Pons (tissue), 1 donor: ENCODE data around the gene TCAP.

Experiments used
- DNase-seq: peaks from one replicate; pipeline ENCODE4 v3.0.0-alpha.2; 2016; ENCODE audit warnings: low spot score

TCAP gene

DNA sequence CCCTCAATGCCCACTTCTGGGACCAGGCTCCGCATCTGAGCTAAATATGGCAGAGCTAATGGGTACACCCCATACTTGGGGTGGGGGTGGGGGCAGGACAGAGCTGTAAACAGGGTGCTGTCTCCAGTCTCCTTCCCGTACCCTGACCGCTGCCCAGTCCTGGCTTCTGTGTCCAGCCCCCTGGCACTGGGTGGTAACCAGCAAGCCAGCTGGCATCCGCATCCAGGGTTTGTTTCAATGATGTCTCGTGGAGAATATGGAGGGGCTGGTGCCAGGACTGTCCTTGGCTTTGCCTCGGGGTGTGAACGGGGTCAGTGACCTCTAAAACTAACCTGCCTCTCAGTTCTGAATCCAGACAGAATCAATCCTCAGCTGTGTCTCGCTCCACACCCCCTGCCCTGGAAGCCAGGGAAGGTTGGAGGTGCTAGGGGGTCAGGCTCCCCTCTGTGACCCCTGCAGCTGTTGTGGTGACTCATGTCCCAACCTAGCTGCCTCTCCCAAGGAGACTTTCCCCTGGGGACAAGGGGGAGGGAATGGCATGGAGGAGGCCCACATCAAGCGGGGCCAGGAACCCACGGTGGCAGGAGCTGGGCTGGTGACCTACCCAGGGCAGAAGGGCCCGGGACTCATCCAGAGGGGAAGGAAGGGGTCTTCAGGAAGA, 1.6 kb downstream of the TCAP start:
- DNase-seq: peak; percentile 49

DNA sequence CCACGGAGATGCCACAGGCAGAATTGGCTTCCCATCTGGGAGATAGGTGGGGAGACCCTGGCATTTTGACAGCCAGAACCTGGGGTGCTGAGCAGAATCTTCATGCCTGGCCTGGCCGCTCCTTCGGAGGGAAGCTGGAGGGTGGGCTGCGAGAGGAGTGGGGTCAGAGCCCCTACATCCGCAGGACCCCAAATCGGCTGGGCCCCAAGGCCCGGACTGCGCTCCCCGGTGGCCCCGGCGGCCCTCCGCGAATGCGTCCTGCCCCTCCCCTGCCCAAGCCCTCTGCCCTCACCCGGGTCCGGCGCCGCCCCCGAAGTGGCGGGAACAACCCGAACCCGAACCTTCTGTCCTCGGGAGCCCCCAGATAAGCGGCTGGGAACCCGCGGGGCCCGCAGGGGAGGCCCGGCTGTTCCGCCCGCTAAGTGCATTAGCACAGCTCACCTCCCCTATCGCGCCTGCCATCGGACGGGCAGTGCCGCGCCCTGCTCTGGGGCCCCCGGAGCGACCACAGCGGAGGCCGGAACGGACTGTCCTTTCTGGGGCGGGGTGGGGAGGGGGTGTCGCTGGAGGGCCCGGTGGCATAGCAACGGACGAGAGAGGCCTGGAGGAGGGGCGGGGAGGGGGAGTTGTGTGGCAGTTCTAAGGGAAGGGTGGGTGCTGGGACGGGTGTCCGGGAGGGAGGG, 2.3 kb downstream of the TCAP start:
- DNase-seq: no peak

DNA sequence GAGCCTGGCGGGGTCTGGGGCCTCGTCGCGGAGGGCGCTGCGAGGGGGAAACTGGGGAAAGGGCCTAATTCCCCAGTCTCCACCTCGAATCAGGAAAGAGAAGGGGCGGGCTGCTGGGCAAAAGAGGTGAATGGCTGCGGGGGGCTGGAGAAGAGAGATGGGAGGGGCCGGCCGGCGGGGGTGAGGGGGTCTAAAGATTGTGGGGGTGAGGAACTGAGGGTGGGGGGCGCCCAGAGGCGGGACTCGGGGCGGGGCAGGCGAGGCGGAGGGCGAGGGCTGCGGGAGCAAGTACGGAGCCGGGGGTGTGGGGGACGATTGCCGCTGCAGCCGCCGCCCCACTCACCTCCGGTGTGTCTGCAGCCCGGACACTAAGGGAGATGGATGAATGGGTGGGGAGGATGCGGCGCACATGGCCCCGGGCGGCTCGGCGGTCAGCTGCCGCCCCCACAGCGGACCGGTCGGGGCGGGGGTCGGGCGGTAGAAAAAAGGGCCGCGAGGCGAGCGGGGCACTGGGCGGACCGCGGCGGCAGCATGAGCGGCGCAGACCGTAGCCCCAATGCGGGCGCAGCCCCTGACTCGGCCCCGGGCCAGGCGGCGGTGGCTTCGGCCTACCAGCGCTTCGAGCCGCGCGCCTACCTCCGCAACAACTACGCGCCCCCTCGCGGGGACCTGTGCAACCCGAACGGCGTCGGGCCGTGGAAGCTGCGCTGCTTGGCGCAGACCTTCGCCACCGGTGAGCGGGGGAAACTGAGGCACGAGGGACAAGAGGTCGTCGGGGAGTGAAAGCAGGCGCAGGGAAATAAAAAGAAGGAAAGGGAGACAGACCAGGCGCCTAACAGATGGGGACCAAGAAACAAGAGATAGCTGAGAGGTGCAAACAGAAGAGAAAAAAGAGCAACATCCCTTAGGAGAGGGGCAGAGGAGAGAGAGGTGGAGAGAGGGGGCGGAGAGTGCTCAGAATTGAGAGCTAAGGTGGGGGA, 3.1 kb downstream of the TCAP start, which contains the start of gene PNMT:
PNMT (plus strand) TSS at position 509 of the 980 bp plus-strand sequence; CDS start at position 532, 23 bp downstream.
- no peak for DNase-seq

DNA sequence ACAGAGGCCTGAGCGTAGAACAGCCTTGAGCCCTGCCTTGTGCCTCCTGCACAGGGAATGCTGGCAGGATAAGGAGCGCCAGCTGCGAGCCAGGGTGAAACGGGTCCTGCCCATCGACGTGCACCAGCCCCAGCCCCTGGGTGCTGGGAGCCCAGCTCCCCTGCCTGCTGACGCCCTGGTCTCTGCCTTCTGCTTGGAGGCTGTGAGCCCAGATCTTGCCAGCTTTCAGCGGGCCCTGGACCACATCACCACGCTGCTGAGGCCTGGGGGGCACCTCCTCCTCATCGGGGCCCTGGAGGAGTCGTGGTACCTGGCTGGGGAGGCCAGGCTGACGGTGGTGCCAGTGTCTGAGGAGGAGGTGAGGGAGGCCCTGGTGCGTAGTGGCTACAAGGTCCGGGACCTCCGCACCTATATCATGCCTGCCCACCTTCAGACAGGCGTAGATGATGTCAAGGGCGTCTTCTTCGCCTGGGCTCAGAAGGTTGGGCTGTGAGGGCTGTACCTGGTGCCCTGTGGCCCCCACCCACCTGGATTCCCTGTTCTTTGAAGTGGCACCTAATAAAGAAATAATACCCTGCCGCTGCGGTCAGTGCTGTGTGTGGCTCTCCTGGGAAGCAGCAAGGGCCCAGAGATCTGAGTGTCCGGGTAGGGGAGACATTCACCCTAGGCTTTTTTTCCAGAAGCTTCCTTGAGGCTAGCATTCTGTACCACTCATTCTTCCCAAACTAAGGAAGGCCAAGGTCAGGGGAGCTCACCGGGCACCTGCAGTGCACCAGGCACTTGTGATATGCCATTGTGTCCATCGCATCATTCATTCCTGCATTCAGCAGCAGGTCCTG, 5.0 kb downstream of the TCAP start:
- no peak for DNase-seq

DNA sequence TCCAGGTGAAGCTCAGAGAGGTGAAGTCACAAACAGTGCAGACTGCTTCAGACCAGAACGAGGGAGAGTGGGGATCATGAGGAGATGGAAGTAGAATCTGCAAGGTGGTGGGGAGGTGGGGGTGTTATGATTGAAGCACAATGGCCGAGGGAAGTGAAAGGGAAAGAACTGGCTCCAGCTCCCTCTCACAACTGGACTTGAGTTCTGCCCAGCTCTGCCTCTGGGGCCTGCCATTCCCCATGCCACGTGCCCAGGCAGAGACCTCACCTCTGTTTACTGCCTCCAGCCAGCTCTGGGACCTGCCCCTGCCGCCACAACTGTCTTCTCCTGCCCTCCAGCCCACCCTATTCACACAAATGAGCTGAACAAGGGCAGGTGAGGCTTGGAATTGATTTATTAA, 5.6 kb downstream of the TCAP start:
- DNase-seq: no peak

DNA sequence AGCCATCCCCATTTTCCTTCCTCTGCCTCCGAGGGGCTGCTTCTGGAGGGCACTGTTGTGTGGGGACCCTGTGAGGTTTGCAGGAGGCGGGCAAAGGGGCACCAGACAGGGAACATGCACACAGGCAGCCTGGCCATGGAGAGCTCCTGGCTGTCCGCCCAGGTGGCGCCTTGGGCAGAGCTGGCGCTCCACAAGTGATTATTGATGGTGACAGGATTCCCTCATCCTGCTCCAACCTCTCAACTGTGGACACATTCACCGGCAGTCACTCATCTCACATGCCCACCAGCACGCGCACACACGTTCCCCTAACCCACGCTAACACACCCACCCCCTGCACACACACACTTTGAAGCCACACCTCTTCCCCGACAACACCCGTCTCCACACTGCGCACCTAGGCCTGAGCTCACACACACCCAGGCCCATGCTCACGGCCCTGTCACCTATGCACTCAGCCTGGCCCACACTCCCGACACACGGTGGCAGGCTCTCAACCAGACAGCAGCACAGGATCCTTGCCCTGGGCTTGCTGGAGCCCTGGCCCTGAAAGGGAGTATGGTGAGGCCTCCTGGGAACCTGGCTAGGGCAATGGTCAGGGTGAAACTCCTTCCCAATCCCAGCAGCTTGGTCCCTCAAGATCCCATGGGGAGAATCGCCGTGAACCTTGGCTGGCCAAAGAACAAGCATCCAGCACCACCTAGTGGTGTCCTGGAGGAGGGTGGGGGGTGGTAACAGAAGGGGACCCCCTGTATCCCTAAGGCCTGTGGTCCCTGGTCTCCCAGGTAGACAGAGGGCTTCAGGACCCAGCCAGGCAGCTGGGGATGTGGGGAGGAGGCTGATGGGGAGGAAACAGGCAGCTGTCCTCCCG, 6.7 kb downstream of the TCAP start:
- peak; percentile 29 for DNase-seq

DNA sequence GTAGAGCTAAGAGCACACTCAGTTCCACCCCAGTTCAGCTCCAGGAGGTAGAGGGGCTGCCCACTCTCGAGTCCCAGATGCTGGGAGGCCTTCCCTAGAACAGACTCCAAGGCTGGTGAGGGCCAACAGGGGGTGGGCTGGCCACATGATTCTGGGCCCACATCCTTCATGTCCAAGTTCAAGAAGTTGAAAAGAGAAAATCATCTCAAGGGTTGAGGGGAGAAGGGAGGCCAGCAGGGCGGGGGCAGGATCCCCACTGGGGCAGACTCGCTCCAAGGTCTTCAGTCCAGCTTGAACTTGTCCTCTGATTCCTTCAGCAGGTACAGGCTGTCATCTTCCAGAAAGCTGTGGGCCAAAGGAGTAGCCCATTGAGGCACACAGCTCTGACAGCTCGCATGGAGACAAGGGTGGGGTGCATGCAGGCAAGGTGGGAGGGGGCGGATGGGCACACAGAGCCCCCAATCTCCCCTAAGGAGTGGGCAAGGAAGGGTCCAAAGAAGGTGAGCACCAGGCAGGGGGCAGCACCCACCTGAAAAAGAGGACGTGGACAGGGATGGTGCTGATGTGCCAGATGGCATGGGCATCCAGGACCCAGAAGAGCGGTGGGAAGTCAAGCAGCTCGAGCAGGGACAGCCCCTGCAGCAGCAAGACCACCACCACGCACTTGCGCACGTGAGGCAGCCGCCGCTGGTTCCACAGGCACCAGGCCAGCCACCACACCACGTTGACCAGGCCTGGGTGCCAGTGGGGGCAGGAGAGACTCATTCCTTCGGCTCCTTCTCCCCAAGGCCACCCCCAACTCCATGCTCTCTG, 7.6 kb downstream of the TCAP start:
- no peak for DNase-seq

DNA sequence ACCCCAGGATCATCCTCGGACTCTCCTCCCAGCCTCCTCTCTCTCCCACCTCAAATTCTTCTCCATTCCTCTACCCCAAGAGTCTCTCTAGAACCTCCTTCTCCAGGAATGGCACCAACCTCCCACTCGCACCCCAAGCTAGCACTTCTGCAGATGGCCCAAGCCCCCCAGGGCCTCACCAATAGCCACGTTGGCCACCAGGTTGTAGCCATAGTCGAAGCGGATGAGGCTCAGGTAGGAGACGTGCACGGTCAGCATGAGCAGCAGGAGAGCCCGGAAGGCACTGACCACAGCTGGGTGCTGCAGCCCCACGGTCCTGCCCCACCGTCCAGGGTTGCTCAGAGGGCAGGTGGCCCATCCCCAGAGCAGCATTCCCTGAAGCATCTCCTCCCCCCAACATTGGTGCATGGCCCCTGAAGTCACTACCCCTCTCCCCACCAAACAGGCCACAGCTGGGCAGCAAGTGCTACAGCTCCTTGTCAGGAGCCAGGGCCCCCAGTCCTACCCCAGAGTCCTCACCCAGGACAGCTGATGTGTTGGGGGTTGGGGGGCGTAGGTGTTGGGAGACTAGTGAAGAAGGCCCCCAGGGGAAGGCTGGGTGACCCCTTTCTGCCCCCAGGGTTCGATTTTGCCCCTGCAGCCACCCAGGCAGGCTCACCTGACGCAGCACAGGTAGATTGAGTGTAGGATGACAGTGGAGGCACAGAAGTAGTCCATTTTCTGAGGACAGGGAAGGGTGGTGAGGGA, 8.4 kb downstream of the TCAP start:
- DNase-seq: no peak

DNA sequence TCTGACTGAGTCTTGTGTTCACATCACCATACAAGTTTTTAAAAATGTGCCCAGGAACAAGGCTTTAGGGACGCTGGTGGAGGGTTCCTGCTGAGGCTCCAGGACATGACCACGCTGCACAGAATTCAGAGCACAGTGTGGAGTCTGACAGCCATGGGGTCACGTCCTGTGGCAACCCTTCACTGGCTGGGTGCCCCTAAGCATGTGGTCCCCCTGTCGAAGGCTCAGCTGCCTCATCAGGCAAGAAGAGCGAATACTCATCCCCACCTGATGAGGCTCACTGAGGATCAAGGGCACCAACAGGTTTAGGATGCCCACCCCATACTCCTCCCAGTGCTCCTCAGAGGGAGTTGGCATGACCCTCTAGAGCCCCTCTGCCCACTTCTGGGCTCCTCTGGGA, 9.0 kb downstream of the TCAP start:
- no peak for DNase-seq

DNA sequence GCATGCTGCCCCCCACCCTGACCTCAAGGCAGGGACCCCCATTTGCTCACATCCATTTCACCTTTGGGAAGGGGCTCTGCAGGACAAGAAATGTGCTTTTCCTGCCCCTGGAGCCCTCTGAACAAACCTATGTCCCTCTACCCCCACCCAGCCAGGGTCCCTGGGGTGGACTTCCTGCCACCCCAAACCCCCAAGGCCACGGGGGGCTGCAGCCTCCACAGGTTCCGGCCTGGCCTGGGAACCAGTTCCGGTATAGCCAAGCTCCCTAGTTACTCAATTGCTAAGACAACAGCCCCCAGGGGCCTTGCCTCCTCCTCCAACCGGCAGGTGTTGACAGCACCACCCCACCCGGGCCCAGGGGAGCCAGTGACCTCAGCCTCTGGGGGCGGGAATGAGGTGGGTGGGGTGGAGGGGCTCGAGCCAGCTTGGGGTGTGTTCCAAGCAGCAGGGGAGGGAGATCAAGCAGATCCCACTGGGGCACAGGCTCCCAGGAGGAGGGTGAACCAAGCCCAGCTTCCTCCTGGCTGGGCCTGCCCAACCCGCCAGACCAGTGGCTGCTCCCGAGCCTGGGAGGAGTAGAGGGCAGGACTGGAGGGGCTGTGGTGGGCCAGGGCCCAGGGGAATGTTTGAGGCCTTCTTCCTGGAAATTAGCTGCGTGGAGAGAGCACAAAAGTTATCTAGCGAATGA, 9.7 kb downstream of the TCAP start:
- DNase-seq: no peak

DNA sequence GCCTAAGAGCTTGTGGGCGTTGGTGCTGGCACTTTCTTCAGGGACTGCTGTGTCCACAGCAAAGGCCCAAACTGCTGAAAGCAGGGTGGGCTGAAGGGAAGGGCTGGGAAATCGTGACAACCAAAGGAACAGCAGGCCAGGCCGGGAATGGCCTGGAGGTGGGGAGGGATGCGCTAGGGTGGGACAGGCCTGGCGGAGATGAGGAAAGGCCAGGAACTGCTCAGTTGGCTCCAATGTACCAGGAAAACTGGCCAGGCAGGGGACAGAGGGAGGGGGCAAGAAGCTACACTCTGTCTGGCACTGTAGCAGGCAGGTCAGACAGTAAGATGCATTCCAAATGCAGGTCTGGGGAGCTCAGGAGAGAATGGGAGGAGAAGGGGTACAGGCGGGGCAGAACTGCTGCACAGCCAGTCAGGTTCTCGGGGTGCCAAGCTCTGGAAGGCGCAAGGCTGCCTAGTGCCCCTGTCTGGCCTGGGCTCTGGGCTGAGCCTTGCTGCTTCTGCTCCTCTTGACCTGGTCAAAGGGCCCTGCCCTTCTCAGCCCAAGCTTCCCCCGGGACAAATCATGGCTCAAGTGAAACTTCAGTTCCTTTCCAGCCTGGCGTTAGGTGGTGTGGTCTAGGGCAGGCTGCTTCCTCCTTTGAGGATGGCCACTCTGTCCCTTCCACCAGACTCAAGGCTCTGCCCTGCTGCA, 10.4 kb downstream of the TCAP start:
- no peak for DNase-seq

DNA sequence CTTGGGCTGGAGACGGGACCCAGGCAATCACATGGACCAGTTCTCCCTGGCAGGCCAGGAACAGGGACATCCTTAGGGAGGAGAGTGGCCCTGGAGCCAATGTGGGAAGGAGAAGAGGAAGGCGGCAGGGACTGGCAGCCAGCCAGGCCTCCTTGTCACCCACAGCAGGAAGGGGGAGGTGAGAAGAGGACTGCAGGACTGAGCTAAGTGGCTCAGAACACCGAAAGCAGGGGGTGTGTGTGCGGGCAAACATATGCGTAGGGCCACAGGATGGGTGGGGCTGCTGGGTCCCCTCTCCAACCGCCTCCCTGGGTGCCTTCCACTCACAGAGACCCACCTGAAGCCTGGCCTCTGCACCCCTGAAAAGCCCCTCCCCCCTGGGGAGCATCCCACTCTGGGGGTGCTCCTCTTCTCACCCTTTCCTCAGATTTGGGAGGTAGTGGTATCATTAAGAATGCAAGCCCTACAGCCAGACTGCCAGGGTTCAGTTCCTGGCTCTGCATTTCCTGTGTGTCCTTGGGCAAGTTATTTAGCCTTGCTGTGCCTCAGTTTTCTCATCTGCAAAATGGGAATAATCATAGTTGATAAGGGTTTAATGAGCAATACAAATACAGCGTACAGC, 11.2 kb downstream of the TCAP start:
- peak; percentile 23 for DNase-seq

DNA sequence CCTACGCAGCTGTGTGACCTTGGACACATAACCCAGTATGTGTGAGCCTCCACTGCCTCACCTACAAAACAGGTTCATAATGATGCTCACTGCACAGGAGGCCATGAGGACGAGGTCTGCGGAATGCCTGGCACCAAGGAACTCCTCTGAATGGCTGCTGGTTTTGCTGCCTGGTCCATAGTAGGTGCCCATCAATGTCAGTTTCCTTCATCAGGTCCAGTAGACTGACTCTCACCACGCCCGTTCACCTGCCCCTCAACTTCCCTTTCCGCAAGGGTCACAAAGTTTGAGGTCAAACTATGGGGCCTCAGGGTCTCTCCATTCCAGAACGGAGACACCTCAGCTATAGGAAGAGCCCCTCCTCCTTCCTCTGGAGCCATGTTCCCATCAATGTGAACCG, 11.9 kb downstream of the TCAP start:
- no peak for DNase-seq

DNA sequence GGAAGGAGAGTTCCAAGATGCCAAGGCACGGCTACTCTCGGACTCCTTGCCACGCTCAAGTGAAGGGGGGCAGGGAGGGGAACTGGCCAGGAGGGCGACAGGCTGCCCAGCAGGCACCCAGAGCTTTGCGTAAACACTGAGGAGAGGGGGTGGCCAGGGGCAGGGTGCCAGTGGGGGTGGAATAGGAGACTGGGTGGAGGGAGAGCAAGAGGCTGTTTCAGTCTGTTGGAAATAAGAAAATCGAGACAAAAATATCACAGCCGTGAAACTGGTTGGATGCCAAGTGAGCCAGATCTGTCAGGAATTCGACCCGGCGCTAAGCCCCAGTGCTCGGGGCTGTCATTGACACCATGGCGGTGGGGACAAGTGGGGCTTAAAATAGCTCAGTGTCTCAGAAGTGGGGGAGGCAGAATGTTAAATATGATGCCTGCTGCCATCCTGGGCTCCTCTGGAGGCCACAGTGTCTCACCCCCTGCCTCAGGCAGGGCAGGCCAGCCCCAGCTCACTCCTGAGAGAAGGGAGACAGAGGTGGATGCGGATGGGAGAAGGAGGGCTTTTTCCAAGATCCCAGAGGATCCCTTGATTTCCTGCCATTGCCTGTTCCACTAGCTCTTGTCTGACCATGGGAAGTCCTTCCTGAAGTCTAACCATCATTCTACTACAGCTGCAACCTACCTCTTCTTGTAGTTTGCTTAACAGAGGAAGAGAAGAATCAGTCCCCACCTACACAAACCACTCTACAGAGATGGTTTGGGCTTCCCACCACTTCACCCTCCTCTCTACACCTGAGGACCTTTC, 12.6 kb downstream of the TCAP start:
- no peak for DNase-seq

DNA sequence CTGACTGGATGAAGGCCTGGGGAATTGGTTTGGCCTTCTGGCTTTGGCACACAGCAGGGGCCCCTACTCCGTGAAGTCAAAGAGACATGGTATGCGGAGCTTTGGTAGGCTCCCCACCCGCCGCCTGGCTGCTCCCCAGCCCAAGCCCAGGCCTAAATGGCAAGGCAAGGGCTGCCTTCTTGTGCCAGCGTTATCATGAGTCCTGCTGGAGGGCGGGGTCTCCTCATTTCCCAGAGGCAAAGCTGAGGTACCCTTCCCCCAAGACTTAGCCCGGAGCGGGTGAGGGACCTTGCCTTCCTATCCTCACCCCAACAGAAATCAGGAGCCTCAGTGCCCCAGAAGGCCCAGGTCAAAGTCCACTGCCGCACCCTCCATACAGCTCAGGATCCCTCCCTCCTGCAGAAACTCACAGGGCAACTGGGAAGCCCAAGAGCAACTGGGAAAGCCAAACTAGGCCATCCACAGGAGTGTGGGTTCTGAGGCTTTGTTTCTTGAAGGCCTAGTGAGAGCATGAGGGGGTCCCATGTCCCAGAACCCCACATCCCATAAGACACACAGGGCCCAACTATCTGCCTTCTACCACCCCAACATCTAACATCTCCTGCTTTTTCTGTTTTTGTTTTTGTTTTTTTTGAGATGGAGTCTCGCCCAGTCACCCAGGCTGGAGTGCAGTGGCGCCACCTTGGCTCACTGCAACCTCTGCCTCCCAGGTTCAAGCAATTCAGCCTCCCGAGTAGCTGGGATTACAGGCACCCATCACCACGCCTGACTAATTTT, 13.4 kb downstream of the TCAP start:
- DNase-seq: no peak
